ENCODE measurements around the gene RSL1D1.

Gene RSL1D1

DNA sequence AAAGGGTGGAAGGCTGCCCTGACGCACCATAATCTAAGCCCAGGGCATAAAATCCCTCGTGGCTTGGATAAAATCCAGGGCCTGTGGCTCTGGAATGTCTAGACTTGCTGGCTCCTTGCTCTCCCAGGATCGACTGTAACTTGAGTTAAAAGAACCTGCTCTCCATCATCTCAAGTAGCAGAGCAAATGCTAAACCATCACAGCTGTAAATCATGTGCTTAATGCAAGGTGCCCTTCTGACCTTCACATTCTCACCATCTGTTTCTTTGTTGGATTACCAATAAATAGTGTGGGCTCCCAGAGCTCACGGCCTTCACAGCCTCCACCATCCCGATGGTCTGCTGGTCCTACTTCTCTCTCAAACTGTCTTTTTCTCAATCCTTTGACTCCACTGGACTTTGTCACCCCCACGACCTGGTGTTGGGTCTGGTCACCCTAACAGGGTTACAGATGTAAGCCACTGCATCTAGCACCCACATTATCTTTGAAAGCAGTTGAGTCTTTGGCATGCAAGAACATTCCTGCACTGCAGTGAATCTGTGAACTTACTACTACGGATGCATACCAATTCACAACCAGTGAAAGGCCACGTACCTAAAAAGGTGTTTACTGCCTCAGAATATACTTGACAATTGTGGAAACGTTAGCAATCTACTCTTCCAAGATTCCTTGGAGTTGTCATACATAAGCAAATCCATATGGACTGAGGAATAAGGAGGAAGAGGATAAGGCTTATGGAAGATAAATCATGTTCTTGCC, 15.3 kb downstream of the RSL1D1 start:
- H3K9me2 ChIP-seq (replicated peaks; ENCODE audit: low read depth, low read length) = no peaks in the 10 kb centered on the region
- no peaks in the 10 kb centered on the region for H4K20me1 ChIP-seq (ENCODE audit: insufficient read depth, low read length, poor library complexity, severe bottlenecking)
- H3F3A ChIP-seq (ENCODE audit: low read depth) = no peaks in the 10 kb centered on the region
- H3K9me3 ChIP-seq (ENCODE audit: insufficient read depth, low read depth, low read length) = no peaks in the 10 kb centered on the region
- H3K9ac ChIP-seq (ENCODE audit: low read depth, low read length, poor library complexity, severe bottlenecking) = no peak overlapping the region
- TF ChIP-seq, protein P1, sequence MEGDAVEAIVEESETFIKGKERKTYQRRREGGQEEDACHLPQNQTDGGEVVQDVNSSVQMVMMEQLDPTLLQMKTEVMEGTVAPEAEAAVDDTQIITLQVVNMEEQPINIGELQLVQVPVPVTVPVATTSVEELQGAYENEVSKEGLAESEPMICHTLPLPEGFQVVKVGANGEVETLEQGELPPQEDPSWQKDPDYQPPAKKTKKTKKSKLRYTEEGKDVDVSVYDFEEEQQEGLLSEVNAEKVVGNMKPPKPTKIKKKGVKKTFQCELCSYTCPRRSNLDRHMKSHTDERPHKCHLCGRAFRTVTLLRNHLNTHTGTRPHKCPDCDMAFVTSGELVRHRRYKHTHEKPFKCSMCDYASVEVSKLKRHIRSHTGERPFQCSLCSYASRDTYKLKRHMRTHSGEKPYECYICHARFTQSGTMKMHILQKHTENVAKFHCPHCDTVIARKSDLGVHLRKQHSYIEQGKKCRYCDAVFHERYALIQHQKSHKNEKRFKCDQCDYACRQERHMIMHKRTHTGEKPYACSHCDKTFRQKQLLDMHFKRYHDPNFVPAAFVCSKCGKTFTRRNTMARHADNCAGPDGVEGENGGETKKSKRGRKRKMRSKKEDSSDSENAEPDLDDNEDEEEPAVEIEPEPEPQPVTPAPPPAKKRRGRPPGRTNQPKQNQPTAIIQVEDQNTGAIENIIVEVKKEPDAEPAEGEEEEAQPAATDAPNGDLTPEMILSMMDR (conservative IDR thresholded peaks at IDR 0.05; ENCODE audit: low read length) = no peak
- no peak for TF ChIP-seq EZH2phosphoT487 (IDR thresholded peaks at IDR 0.05; ENCODE audit: borderline replicate concordance)
- peaks cover 35% of the 10 kb centered on the region; the same call in 1 of the 2 replicates for H3K36me3 ChIP-seq (ENCODE audit: insufficient read depth, low read length)
- H3K79me2 ChIP-seq (ENCODE audit: insufficient read depth, low read length) = no peaks in the 10 kb centered on the region
- H3K4me3 ChIP-seq (ENCODE audit: low read length, poor library complexity, severe bottlenecking) = no peak overlapping the region
- H3K27me3 ChIP-seq (ENCODE audit: insufficient read depth, low read length, poor library complexity, severe bottlenecking) = no peaks in the 10 kb centered on the region
- no peaks in the 10 kb centered on the region for H3K4me1 ChIP-seq (ENCODE audit: insufficient read depth, low read length, poor library complexity, severe bottlenecking)
- no peak overlapping the region for H2AFZ ChIP-seq (ENCODE audit: low read length)
- H3K4me2 ChIP-seq (ENCODE audit: low read depth, low read length, poor library complexity, severe bottlenecking) = no peak overlapping the region

DNA sequence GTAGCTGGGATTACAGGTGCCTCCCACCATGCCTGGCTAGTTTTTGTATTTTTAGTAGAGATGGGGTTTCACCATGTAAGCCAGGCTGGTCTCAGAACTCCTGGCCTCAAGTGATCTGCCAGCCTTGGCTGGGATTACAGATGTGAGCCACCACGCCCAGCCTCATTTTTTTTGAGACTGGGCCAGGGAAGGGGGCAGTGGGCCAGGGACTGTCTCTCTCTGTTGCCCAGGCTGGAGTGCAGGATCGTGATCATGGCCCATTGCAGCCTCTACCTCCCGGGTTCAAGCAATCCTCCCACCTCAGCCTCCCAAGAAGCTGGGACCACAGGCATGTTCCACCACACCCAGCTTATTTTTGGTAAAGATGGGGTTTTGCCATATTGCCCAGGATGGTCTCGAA, 16.0 kb downstream of the RSL1D1 start:
- H3K9me2 ChIP-seq (replicated peaks; ENCODE audit: low read depth, low read length) = no peaks in the 10 kb centered on the region
- H3K27me3 ChIP-seq (ENCODE audit: insufficient read depth, low read length, poor library complexity, severe bottlenecking) = no peaks in the 10 kb centered on the region
- H3K4me2 ChIP-seq (ENCODE audit: low read depth, low read length, poor library complexity, severe bottlenecking) = no peak overlapping the region
- no peak for TF ChIP-seq EZH2phosphoT487 (IDR thresholded peaks at IDR 0.05; ENCODE audit: borderline replicate concordance)
- TF ChIP-seq, protein P1 (conservative IDR thresholded peaks at IDR 0.05; ENCODE audit: low read length) = no peak
- H3K9me3 ChIP-seq (ENCODE audit: insufficient read depth, low read depth, low read length) = no peaks in the 10 kb centered on the region
- no peaks in the 10 kb centered on the region for H3K79me2 ChIP-seq (ENCODE audit: insufficient read depth, low read length)
- no peak overlapping the region for H3K9ac ChIP-seq (ENCODE audit: low read depth, low read length, poor library complexity, severe bottlenecking)
- no peaks in the 10 kb centered on the region for H3K4me1 ChIP-seq (ENCODE audit: insufficient read depth, low read length, poor library complexity, severe bottlenecking)
- H3K36me3 ChIP-seq (ENCODE audit: insufficient read depth, low read length) = peaks cover 28% of the 10 kb centered on the region; the same call in 1 of the 2 replicates
- H3F3A ChIP-seq (ENCODE audit: low read depth) = no peaks in the 10 kb centered on the region
- no peaks in the 10 kb centered on the region for H4K20me1 ChIP-seq (ENCODE audit: insufficient read depth, low read length, poor library complexity, severe bottlenecking)
- H2AFZ ChIP-seq (ENCODE audit: low read length) = no peak overlapping the region
- no peak overlapping the region for H3K4me3 ChIP-seq (ENCODE audit: low read length, poor library complexity, severe bottlenecking)

DNA sequence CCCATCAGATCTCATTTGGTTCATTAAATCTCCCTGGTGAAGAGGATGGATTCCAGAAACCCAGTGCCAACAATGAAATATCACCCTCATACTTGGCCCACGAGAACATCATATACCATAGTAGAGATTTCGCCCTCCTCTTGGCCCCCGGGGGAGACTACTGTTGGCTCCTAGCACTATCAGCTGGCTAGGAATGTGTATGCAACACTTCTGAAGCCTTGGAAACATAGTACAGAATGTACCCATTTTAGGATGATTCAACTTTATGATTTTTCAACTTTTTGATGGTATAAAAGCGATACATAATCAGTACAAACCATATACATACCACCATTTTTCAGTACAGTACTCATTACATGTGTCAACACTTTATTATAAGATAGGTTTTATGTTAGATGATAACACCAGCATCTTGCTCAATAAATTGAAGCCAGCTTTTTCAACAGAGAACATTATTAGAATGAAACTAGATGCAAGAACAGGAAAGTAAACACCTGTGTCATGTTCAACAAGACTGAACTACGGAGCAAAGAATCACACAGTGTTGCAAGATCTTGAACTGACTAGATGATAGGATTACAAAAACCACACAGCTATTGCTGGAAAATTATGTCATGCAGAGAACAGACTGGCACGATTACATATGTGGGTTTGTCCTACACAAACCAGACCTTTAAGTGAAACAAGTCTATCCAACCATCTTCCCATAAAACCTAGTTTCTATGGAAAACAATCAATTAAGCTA, 17.2 kb downstream of the RSL1D1 start:
- TF ChIP-seq, protein P1 (conservative IDR thresholded peaks at IDR 0.05; ENCODE audit: low read length) = no peak
- Histone ChIP-seq H3K36me3 (ENCODE audit: insufficient read depth, low read length) (peaks cover 18% of the 10 kb centered on the region; the same call in 1 of the 2 replicates), H2AFZ (ENCODE audit: low read length) (no peak overlapping the region), H3K4me2 (ENCODE audit: low read depth, low read length, poor library complexity, severe bottlenecking) (no peak overlapping the region), H3K9ac (ENCODE audit: low read depth, low read length, poor library complexity, severe bottlenecking) (no peak overlapping the region), H3F3A (ENCODE audit: low read depth) (no peaks in the 10 kb centered on the region), H4K20me1 (ENCODE audit: insufficient read depth, low read length, poor library complexity, severe bottlenecking) (no peaks in the 10 kb centered on the region), H3K79me2 (ENCODE audit: insufficient read depth, low read length) (no peaks in the 10 kb centered on the region), H3K4me3 (ENCODE audit: low read length, poor library complexity, severe bottlenecking) (no peak overlapping the region), H3K4me1 (ENCODE audit: insufficient read depth, low read length, poor library complexity, severe bottlenecking) (no peaks in the 10 kb centered on the region), H3K27me3 (ENCODE audit: insufficient read depth, low read length, poor library complexity, severe bottlenecking) (no peaks in the 10 kb centered on the region), H3K9me2 (replicated peaks; ENCODE audit: low read depth, low read length) (no peaks in the 10 kb centered on the region), H3K9me3 (ENCODE audit: insufficient read depth, low read depth, low read length) (no peaks in the 10 kb centered on the region)

Measured in Loucy (cell line).